ENCODE results near the gene PNPLA5. TPM values are rescaled to one million over a fixed set of nuclear protein-coding genes. Genes with fewer than 3 reads are reported as not detected.

Gene PNPLA5
- total RNA-seq, 1 experiment from 2014 or later = not detected

DNA sequence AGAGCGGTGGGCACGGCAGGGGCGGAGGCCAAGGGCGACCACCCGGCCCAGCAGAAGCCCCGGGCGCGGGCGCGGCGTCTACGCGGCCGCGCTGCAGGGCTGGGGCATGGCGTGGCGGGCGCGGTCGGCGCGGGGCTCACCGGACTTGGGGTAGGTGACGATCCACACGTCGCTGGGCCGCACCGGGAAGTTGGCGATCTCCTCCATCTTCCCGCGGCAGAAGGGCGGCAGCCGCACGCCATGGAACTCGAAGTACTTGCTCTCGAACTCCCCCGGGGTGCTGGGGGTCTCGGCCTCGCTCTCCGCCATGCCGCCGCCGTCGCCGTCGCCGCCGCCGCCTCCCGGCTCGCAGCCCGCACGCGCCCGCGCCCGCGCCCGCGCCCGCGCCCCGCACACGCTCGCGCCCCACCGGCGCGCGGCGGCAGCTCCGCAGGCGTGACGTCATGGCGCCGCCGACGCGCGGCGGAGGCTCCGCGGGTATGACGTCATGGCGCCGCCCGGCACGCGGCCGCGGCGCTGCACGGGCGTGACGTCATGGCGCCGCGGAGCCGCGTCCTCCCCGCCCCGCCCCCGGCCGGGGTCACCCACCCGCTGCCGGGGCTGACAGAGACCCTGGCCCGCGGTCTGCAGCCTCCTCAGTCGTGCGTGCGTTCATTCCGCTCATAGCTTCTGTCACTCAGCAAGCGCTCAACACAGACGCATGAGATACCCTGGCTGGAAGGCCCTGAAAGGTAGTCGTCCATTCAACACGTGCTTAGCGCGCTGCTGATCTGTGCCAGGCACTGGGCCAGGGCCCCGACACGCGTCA is 29.5 kb downstream of the PNPLA5 start, which contains the start of gene SULT4A1:
Gene SULT4A1 (minus strand): TSS at position 440 of the 808 bp plus-strand sequence. CDS start 131 bp downstream, at position 309.
- no peak for ATAC-seq
- CTCF ChIA-PET = no interaction called here

DNA sequence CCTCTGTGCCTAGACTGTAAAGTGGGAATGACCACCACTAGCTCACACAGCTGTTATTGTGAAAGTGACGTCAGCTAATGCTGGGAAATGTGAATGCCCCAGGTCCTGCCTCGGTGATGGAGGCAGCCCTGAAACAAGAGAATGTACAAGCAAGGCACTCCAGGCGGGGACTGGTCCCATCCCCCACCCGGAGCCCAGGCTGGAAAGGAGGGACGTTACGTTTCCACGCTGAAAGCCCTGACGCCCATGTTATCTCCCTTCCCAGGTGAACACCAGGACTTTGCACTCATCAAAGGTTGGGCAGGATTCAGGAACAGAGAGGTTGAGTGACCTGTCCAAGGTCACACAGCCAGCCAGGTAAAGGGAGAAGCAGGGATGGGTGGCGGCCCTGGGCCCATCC is 30.3 kb downstream of the PNPLA5 start:
- Histone ChIP-seq H2AFZ (ENCODE audit: low read length) (no peak overlapping the region), H3K27me3 (ENCODE audit: low read length) (peaks cover 43% of the 10 kb centered on the region), H3K9me3 (ENCODE audit: low read length) (no peaks in the 10 kb centered on the region), H3K4me1 (ENCODE audit: insufficient read depth, low read length) (no peaks in the 10 kb centered on the region), H3K27ac (ENCODE audit: low read length) (no peak overlapping the region), H3F3A (ENCODE audit: low read length, unreplicated experiment) (no peaks in the 10 kb centered on the region), H3K9me2 (replicated peaks; ENCODE audit: low read length) (no peaks in the 10 kb centered on the region), H3K9ac (ENCODE audit: low read length) (no peak overlapping the region), H3K36me3 (ENCODE audit: low read depth, low read length) (no peaks in the 10 kb centered on the region), H4K20me1 (ENCODE audit: low read length) (no peaks in the 10 kb centered on the region), H3K4me3 (ENCODE audit: low read length) (no peak overlapping the region), H3K4me2 (ENCODE audit: low read length) (no peak overlapping the region), H3K79me2 (ENCODE audit: low read length) (no peaks in the 10 kb centered on the region)
- intact Hi-C loops (cut with micrococcal nuclease) = no loop called here
- no TSS peak for BruUV-seq (replicated peaks)
- ChIA-PET POLR2A (ENCODE audit: unreplicated experiment) (no interaction called here), CTCF (no interaction called here)
- ATAC-seq (no peak), DNase-seq (no peak)
- TF ChIP-seq EZH2phosphoT487 (IDR thresholded peaks at IDR 0.05; ENCODE audit: borderline replicate concordance, low read length) = no peak
- TF ChIP-seq EZH2 (IDR thresholded peaks at IDR 0.05; ENCODE audit: low read length, unreplicated experiment) = no peak
- TF ChIP-seq, protein P1, sequence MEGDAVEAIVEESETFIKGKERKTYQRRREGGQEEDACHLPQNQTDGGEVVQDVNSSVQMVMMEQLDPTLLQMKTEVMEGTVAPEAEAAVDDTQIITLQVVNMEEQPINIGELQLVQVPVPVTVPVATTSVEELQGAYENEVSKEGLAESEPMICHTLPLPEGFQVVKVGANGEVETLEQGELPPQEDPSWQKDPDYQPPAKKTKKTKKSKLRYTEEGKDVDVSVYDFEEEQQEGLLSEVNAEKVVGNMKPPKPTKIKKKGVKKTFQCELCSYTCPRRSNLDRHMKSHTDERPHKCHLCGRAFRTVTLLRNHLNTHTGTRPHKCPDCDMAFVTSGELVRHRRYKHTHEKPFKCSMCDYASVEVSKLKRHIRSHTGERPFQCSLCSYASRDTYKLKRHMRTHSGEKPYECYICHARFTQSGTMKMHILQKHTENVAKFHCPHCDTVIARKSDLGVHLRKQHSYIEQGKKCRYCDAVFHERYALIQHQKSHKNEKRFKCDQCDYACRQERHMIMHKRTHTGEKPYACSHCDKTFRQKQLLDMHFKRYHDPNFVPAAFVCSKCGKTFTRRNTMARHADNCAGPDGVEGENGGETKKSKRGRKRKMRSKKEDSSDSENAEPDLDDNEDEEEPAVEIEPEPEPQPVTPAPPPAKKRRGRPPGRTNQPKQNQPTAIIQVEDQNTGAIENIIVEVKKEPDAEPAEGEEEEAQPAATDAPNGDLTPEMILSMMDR (conservative IDR thresholded peaks at IDR 0.05; ENCODE audit: low read depth, low read length) = no peak

More for the DNA sequence above, 29.5 kb downstream of the PNPLA5 start, which contains the start of gene SULT4A1:
- H3K4me3 ChIP-seq (ENCODE audit: low read length) = no peak within 1 kb of the TSS
- no peak within 1 kb of the TSS for H3K27ac ChIP-seq (ENCODE audit: low read length)
- H4K20me1 ChIP-seq (ENCODE audit: low read length) = no peaks in the 10 kb centered on the region
- no peaks in the 10 kb centered on the region for H3K79me2 ChIP-seq (ENCODE audit: low read length)
- peaks cover 43% of the 10 kb centered on the region for H3K27me3 ChIP-seq (ENCODE audit: low read length)
- no peaks in the 10 kb centered on the region for H3K9me3 ChIP-seq (ENCODE audit: low read length)
- H3K9me2 ChIP-seq (replicated peaks; ENCODE audit: low read length) = no peaks in the 10 kb centered on the region
- no peaks in the 10 kb centered on the region for H3K36me3 ChIP-seq (ENCODE audit: low read depth, low read length)
- no peak for TF ChIP-seq EZH2phosphoT487 (IDR thresholded peaks at IDR 0.05; ENCODE audit: borderline replicate concordance, low read length)
- TF ChIP-seq, protein P1 (conservative IDR thresholded peaks at IDR 0.05; ENCODE audit: low read depth, low read length) = no peak
- TF ChIP-seq EZH2 (IDR thresholded peaks at IDR 0.05; ENCODE audit: low read length, unreplicated experiment) = no peak
- H3K4me2 ChIP-seq (ENCODE audit: low read length) = no peak within 1 kb of the TSS
- H3K9ac ChIP-seq (ENCODE audit: low read length) = no peak within 1 kb of the TSS
- POLR2A ChIA-PET (ENCODE audit: unreplicated experiment) = no interaction called here
- H3F3A ChIP-seq (ENCODE audit: low read length, unreplicated experiment) = no peaks in the 10 kb centered on the region
- no peak for DNase-seq
- no TSS peak for BruUV-seq (replicated peaks)
- H2AFZ ChIP-seq (ENCODE audit: low read length) = no peak within 1 kb of the TSS
- intact Hi-C loops (cut with micrococcal nuclease) = no loop called here
- no peaks in the 10 kb centered on the region for H3K4me1 ChIP-seq (ENCODE audit: insufficient read depth, low read length)

DNA sequence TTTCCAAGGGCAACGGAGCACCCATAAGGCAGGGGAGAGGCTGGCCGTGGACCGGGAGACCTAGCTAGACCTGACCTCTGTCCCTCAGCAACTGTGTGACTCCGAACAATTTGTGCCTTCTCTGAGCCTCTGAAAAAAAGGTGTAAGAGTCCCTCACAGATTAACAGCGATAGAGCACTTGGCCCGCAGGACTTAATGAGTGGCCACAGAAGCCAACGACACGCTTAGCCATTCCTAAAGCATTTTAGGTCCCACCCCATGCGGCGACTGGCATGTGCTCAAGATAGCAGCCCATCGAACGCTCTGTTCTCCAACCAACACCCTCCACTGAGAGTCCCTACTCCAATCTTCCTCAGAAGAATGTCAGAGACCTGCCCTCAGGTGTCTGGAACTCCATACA is 31.0 kb downstream of the PNPLA5 start:
- TF ChIP-seq, protein P1 (conservative IDR thresholded peaks at IDR 0.05; ENCODE audit: low read depth, low read length) = no peak
- no peak for TF ChIP-seq EZH2phosphoT487 (IDR thresholded peaks at IDR 0.05; ENCODE audit: borderline replicate concordance, low read length)
- TF ChIP-seq EZH2 (IDR thresholded peaks at IDR 0.05; ENCODE audit: low read length, unreplicated experiment) = no peak
- peaks cover 43% of the 10 kb centered on the region for H3K27me3 ChIP-seq (ENCODE audit: low read length)
- ATAC-seq = no peak
- H3K4me1 ChIP-seq (ENCODE audit: insufficient read depth, low read length) = no peaks in the 10 kb centered on the region
- POLR2A ChIA-PET (ENCODE audit: unreplicated experiment) = no interaction called here
- intact Hi-C loops (cut with micrococcal nuclease) = no loop called here
- H2AFZ ChIP-seq (ENCODE audit: low read length) = no peak overlapping the region
- BruUV-seq (replicated peaks) = no TSS peak
- no peak overlapping the region for H3K27ac ChIP-seq (ENCODE audit: low read length)
- H3K4me3 ChIP-seq (ENCODE audit: low read length) = no peak overlapping the region
- H4K20me1 ChIP-seq (ENCODE audit: low read length) = no peaks in the 10 kb centered on the region
- no peaks in the 10 kb centered on the region for H3K36me3 ChIP-seq (ENCODE audit: low read depth, low read length)
- H3K9me3 ChIP-seq (ENCODE audit: low read length) = no peaks in the 10 kb centered on the region
- no peak overlapping the region for H3K9ac ChIP-seq (ENCODE audit: low read length)
- H3K79me2 ChIP-seq (ENCODE audit: low read length) = no peaks in the 10 kb centered on the region
- no peak overlapping the region for H3K4me2 ChIP-seq (ENCODE audit: low read length)
- H3F3A ChIP-seq (ENCODE audit: low read length, unreplicated experiment) = no peaks in the 10 kb centered on the region
- H3K9me2 ChIP-seq (replicated peaks; ENCODE audit: low read length) = no peaks in the 10 kb centered on the region
- DNase-seq = no peak
- CTCF ChIA-PET = no interaction called here
